HG02678 (cell line): ENCODE results near the gene AADACL4.
"Not testable (repeated sequence)": the region's sequence is repeated elsewhere in the genome, so short reads cannot be mapped to it uniquely, and the experiment has no call there.

Experiments
- ATAC-seq: cut with Tn5 transposase; IDR thresholded peaks from one replicate; pipeline ENCODE4 v1.9.1; 2021; ENCODE audit warnings: mild to moderate bottlenecking, moderate library complexity; ENCODE audit not compliant: unreplicated experiment

Gene AADACL4

DNA sequence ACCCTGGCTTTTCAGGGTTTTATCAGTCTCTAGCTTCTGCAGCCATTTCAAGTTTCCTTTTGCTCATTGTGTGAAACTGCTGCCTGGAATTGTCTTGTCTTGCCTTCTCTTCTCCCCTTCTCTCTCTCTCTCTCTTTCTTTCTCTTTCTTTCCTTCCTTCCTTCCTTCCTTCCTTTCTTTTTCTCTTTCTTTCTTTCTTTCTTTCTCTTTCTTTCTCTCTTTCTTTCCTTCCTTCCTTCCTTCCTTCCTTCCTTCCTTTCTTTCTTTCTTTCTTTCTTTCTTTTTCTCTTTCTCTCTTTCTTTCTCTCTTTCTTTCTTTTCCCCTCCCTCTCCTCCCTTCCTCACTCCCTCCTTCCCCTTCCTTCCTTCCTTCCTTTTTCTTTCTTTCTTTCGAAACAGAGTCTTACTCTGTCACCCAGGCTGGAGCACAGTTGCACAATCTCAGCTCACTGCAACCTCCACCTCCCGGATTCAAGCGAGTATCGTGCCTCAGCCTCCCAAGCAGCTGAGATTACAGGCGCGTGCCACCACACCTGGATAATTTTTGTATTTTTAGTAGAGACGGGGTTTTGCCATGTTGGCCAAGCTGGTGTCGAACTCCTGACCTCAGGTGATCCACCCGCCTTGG lies 14.1 kb downstream of the AADACL4 start:
- not testable (repeated sequence) for ATAC-seq

DNA sequence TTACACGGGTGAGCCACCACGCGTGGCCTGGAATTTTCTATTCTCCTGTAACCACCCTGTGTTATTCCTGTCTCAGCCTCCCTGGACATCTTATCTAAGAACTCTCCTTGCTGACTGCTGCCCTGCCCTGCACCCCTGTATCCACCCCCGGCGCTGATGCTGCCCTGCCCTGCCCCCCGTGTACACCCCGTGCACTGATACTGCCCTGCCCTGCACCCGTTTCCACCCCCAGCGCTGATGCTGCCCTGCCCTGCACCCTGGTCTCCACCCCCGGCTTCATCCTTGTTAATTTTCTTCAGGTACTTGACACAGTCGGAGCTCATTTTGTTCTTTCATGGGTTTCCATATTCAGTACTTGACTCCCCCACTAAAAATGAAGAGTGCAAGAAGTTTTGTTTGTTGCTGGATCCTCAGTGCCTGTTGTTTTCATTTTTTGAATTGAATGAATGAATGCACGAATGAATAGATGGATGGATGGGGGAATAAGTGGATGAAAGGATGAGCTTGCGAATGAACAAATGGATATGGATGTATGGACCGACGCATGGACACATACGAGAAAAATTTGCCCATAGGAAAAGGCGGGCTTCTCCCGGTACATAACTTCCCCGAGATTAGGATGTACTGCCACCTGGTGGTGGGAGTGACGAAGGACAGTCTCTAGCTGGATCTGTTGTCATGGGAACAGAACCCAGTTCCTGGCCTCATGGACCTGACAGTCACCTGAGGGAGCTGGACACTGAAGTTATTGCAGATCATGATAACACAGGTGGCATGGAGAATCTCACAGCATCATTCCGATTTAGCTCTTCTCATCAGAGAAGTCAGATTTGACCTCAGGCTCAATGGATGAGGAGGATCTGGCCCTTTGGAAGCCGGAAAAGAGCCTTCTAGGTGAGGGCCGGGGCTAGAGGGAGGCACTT lies 14.9 kb downstream of the AADACL4 start:
- no peak for ATAC-seq

DNA sequence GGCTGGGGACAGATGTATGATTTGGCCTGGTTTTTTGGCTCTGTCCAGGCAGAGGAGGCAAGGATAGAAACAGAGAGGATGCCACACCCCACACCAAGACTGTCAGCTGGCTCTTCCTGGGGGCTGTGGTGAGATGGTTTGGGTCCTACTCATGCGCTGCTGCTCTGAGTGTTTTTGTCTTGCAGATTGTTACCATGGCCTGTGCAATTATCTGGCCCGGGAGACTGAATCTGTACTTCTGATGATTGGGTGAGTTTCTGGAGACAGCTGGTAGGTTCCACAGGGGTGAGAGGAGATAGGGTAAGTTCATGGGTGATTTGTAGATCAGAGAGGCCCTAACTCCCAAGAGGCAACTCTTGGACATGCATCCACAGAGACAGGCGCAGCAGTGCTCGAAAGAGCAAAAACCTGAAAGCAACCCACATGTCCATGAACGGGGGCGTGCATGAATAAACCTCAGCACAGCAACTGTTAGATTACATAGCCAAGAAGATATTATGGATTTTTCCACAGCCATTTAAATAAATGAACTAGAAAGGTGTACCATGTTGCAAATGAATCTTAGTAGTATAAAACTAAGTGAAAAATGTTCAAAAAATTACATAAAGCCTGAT lies 17.8 kb downstream of the AADACL4 start:
- no peak for ATAC-seq

DNA sequence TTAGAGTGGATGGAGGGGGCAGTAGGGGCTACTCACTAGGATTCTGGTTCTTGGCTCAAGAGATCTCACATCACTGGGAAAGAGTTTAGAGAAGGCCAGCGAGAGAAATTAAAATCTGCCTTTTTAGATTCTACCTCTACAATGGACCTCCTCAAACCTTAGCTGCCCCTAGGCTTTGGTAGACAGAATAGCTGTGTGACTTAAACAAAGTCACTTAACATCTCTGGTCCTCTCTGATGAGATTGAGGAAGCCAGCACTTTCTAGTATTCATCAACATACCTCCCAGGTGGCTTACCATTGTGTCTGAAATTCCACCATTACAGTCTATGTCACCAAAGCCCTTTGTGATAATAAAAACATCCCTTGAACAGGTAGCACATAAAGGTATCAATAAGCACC lies 18.7 kb downstream of the AADACL4 start:
- ATAC-seq, result no peak

DNA sequence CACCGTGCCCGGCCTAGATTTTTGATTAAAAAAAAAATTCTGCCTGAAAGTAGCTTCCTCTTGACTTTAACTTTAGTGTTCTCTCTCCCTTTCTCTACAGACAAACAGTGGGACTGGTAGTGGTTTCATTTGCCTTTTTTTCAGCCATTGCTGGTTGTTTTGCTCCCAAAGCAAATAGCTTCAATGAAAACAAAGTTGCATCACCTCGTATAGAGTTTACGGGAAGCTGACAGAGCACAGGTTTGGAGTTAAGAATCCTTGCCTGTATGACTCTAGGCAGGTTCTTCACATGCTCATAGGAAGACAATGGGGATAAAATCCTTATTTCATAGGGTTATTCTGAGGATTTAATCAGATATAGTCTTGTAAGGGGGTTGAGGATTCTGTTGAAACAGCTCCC lies 21.6 kb downstream of the AADACL4 start:
- ATAC-seq, result no peak

DNA sequence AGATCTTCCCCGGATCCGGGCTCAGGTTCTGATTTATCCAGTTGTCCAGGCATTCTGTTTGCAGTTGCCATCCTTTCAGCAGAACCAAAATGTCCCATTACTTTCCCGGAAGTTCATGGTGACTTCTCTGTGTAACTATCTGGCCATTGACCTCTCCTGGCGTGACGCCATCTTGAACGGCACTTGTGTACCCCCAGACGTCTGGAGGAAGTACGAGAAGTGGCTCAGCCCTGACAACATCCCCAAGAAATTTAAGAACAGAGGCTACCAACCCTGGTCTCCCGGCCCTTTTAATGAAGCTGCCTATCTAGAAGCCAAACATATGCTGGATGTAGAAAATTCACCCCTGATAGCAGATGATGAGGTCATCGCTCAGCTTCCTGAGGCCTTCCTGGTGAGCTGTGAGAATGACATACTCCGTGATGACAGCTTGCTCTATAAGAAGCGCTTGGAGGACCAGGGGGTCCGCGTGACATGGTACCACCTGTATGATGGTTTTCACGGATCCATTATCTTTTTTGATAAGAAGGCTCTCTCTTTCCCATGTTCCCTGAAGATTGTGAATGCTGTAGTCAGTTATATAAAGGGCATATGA lies 22.4 kb downstream of the AADACL4 start:
- ATAC-seq, result no peak

DNA sequence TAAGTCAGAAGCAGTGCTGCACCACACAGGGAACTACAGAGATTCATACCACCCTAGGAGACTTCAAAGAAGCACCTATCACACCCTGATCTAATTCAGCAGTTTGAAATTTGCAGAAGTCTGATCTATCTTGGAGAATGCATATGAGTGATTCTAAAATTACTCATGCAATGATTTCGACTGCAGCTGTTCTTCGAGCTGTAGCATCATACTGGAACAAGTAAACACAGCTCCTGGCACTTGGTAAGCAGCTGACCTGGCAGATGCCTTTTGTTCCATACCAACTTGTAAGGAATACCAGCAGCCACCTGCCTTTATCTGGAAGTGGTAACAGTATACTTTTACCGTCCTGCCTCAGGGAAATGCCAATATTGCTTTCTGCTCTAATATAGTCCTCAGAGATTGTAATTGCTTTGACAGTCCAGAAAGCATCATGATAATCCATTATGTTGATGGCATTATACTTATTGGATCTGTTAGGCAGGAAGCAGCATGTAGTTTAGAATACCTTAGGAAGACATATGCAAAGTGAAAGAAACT lies 25.7 kb downstream of the AADACL4 start:
- ATAC-seq, result no peak

DNA sequence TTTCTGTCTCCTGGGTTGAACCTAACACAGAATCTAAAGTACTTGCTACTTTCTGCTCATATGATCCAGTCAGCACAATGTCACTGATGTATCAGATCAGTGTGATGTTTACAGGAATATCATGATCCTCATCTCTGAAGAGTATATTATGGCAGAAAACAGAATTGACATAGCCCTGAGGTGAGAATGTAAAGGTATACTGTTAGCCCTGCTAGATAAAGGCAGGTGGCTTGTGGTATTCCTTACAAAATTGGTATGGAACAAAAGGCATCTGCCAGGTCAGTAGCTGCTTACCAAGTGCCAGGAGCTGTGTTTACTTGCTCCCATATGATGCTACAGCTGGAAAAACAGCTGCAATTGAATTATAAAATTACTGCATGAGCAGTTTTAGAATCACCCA lies 30.5 kb downstream of the AADACL4 start:
- ATAC-seq, result no peak

DNA sequence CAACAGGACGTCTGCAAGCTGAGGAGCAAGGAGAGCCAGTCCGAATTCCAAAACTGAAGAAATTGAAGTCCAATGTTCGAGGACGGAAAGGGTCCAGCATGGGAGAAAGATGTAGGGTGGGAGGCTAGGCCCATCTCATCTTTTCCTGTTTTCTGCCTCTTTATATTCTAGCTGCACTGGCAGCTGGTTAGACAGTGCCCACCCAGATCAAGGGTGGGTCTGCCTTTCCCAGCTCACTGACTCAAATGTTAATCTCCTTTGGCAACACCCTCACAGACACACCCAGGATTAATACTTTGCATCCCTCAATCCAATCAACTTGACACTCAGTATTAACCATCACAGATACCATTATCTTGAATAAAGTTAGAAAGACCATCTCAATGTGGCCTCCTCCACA lies 32.2 kb downstream of the AADACL4 start:
- ATAC-seq, result not testable (repeated sequence)

DNA sequence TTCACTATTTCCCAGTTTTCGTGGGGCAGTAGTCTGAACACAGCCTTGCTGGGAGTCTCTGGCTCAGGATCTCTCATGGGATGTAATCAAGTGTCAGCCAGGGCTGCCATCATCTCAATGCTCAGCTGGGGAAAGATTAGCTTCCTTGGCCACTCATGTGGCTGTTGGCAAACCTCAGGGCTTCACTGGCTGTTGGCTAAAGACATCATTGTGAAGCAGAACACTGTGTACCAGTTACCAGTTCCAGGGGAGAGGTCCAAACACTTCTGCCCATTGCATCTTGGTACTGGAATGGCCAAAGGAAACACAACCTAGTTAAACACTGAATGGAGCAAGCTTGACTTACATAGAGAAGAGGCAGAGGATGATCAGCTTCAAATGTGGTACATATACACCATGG lies 33.7 kb downstream of the AADACL4 start:
- no peak for ATAC-seq

DNA sequence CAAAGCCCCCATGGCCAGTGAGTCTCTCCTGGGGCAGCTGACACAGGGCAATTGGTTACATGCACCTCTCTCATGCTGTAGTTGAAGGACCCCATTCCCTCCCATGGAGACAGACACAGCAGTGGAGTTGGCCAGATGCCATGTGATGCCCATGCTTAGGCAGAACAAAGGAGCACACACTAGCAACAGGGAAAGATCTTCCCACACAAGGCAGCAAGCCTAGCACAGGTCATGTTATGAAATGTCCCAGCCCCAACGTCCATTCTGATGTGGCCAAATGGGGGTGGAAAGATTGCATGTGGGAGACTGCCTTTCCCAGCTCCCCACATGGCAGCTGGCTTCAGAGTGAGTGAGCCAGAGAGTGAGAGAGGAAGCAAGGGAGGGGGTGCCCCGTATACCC lies 34.5 kb downstream of the AADACL4 start:
- ATAC-seq, result no peak

DNA sequence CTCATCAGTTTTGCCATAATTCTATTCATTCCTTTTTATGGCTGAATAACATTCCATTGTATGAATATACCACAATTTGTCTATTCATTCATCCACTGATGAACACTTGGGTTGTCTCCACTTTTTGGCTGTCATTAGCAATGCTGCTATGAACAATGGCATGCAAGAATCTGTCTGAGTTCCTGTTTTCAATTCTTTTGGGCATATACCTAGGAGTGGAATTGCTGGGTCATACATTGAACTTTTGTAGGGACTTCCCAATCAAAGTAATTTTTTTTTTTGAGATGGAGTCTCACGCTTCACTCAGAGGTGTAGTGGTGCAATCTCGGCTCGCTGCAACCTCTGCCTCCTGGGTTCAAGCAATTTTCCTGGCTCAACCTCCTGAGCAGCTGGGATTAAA lies 34.9 kb downstream of the AADACL4 start:
- ATAC-seq, result no peak

DNA sequence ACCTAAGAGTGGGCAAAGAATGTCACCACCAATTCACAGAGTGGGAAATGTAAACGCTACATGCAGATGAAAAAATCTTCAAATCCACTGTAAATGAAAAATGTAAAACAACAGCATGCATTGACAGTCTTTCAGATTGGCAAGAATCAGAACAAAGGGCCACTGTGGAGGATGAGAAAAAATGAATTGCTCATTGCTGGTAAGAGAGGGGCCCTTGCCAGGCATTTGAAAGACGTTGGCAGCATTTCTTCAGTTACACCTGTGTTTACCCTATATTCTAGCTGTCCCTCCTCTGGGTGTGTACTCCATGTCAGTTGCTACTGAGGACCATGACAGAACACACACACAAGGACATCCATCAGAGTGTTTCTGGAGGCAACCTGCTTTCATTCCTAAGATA lies 46.3 kb downstream of the AADACL4 start:
- ATAC-seq, result no peak

DNA sequence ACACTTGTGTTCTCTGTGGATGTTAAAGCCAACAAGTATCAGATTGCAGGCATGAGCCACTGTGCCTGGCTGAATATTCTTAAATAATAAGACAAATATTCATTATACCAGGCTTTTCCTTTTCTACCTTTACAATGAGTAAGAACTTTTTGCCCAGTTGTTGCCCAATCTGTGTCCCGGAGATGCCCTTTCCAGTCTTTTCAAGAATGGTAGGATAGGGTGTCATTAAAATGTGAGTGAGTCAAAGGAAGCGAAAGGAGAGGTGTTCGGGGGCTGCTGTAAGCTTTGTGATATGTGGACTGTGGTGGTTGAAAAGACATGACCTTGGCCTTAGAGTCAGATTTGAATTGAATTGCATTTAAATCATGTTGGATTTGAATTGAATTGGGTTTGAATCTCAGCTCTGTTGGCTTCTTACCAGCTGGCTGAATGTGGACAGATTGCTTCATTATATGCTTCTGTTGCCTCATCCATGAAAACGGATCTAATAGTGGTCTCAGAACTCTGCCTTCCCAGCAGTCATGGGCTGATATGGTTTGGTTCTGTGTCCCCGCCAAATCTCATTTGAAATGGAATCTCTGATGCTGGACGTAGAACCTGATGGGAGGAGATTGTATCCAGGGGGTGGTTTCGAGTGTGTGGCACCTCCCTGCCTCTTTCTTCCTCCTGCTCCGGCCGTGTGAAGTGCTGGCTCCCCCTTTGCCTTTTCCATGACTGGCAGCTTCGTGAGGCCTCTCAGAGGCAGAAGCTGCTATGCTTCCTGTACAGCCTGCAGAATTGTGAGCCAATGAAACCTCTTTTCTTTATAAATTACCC lies 49.3 kb downstream of the AADACL4 start:
- ATAC-seq, result no peak

DNA sequence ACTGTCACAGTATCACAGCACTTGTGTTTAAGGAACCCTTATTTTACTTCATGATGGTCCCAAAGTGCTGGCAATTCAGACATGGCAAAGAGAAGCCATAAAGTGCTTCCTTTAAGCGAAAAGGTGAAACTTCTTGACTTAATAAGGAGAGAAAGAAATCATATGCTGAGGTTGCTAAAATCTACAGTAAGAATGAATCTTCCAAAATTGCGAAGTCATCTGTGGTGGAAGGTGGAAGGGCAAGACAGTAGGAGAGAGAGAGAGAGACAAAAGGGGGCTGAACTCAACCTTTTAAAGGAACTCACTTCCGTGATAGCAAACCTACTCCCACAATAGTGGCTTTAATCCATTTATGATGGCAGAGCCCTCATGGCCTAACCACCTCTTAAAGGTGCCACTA lies 52.8 kb downstream of the AADACL4 start:
- no peak for ATAC-seq

DNA sequence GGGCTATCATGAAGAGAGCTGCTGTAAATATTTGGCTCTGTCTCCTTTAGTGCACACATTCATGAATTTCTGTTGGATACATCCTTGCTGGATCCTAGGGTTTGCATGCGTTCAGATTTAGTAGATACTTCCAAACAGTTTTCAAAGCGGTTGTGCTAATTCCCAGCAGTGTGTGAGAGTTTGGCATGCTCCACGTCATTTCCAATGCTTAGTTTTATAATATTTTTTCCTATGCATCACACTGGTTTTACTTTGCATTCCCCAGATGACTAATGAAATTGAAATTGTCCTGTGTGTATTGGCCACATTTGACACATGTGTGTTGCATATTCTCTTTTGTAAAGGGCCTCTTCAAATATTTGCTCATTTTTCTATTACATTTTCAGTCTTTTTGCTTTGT lies 53.5 kb downstream of the AADACL4 start:
- ATAC-seq, result no peak

DNA sequence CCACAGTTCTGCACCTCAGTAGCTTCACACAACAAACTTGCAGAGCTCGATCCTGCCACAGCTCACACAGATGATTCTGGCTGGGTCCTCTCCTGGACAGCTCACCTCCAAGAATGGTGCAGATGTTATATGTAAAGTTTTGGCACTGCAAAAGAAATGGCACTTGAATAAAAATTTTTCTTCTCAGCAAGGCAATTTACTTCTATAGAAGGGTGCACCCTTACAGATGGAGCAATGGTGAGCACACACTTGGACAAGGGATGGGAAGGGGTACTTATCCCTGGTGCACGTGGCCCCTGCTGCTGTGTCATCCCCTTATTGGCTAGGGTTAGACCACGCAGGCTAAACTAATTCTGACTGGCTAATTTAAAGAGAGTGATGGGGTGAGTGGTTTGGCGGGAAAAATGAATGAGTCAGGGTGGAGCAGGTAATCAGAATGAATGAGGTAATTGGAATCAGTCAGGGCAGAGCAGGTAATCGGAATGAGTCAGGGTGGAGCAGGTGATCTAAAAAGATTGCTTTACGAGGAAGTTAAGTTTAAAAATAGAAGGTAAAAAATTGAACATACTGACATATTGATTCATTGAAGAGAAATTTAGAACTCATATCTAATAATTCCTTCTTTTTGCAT lies 60.1 kb downstream of the AADACL4 start:
- ATAC-seq, result no peak

DNA sequence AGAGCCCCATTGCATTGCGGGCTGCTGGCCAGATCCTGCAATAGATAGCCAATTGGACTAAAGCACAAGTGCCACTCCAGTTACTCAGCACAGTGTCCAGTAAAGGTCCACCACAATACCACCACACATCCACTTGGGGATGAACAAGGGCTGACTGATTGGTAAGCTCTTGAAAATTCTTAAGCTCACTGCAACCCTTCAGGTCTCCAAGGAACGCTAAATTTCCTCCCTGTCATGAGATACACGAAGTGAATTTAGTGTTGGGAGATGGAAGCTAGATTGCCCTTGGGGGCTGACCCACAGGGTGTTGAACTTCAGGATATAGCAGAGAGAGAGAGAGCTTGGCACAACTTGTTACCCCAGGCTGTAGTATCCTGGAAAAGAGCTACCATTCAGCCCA lies 62.2 kb downstream of the AADACL4 start:
- ATAC-seq, result no peak

DNA sequence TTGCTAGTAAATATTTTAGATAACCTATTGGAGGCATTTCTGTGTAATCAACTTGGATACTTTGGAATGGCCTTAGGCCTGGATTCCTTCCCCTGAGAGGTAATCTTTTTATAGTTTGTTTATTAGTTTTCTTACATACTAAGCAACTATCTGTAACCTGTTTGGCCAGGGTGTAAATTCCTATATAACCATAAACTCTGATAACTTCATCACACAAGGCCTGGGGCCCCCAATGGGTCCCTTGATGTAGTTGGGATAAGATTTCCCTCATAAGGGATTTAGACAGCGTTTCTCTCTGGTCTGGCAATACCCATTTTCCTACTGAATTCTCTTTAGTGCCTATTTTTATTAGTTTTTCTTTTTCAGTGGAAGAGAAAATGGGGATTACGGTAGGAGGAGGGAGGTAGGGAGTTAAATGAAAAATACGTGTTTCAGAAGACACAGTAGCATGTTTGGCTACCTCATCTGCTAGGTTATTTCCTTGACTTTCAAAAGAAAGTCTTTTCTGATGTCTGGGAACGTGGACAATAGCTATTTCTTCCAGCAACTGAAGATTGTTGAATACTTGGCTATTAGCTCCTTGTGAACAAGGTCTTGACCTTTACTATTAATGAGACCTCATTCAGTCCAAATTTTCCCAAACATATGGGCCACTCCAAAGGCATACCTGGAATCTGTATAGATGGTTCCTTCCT lies 64.7 kb downstream of the AADACL4 start:
- no peak for ATAC-seq
